Measurements from ENCODE around the gene BMP8B.
"Not testable (repeated sequence)": the region's sequence is repeated elsewhere in the genome, so short reads cannot be mapped to it uniquely, and the experiment has no call there.

Gene BMP8B

GRCh38 chr1:39788758-39789570 is at the start of gene BMP8B:
Gene BMP8B, minus strand, starts transcription at chr1:39788865. Its CDS starts 380 bp downstream, at chr1:39788485.
- DNase-seq (ENCODE audit: low read depth): no peak

- DNase-seq (ENCODE audit: low read depth): no peak
These were observed 48.0 kb upstream of the BMP8B start for GRCh38 chr1:39836595-39837110.

- DNase-seq (ENCODE audit: low read depth): no peak
These were observed 47.4 kb upstream of the BMP8B start for GRCh38 chr1:39835935-39836594.

- no peak for DNase-seq (ENCODE audit: low read depth)
These were observed 46.4 kb upstream of the BMP8B start for GRCh38 chr1:39835110-39835509.

- DNase-seq (ENCODE audit: low read depth): no peak
These were observed 45.1 kb upstream of the BMP8B start for GRCh38 chr1:39833621-39834385.

GRCh38 chr1:39833121-39833520 is 44.5 kb upstream of the BMP8B start:
- DNase-seq (ENCODE audit: low read depth): no peak

GRCh38 chr1:39832294-39832693 is 43.6 kb upstream of the BMP8B start:
- no peak for DNase-seq (ENCODE audit: low read depth)

GRCh38 chr1:39829791-39830533 is 41.3 kb upstream of the BMP8B start:
- DNase-seq (ENCODE audit: low read depth): no peak

- no peak for DNase-seq (ENCODE audit: low read depth)
These were observed 40.1 kb upstream of the BMP8B start for GRCh38 chr1:39828734-39829133.

GRCh38 chr1:39828255-39828654 is 39.6 kb upstream of the BMP8B start:
- DNase-seq (ENCODE audit: low read depth): not testable (repeated sequence)

- DNase-seq (ENCODE audit: low read depth): no peak
These were observed 38.5 kb upstream of the BMP8B start for GRCh38 chr1:39827201-39827600.

- DNase-seq (ENCODE audit: low read depth): no peak
These were observed 37.9 kb upstream of the BMP8B start for GRCh38 chr1:39826583-39826982.

- DNase-seq (ENCODE audit: low read depth): no peak
These were observed 36.8 kb upstream of the BMP8B start for GRCh38 chr1:39825432-39825941.

GRCh38 chr1:39823450-39823849 is 34.8 kb upstream of the BMP8B start:
- DNase-seq (ENCODE audit: low read depth): not testable (repeated sequence)

- no peak for DNase-seq (ENCODE audit: low read depth)
These were observed 33.5 kb upstream of the BMP8B start for GRCh38 chr1:39822146-39822545.

- no peak for DNase-seq (ENCODE audit: low read depth)
These were observed 30.6 kb upstream of the BMP8B start for GRCh38 chr1:39819091-39819812.

- no peak for DNase-seq (ENCODE audit: low read depth)
These were observed 29.8 kb upstream of the BMP8B start for GRCh38 chr1:39818482-39818881.

- not testable (repeated sequence) for DNase-seq (ENCODE audit: low read depth)
These were observed 28.6 kb upstream of the BMP8B start for GRCh38 chr1:39817091-39817932.

- DNase-seq (ENCODE audit: low read depth): peak; percentile 62
These were observed 27.9 kb upstream of the BMP8B start for GRCh38 chr1:39816415-39817090.
